Endothelial cell of umbilical vein (primary cell): ENCODE data around the gene TET2. TPM values are rescaled to one million over a fixed set of nuclear protein-coding genes. Genes with fewer than 3 reads are reported as not detected.

Experiments used
- BruUV-seq: library from RNA; stranded (reverse); fragments of 400-500 nt; replicated peaks from 2 replicates; lab custom pipeline; 2021; lab: Mats Ljungman, UMichigan
- CTCF ChIA-PET: fragments of 300-600, 350-600 bp; sonication (Branson Sonifier 250); formaldehyde crosslinking; loops from one replicate; lab custom pipeline; 2021; ENCODE audit warnings: antibody characterized with exemption, inconsistent platforms; lab: Charles Lee
- POLR2A ChIA-PET: fragments of 300-600, 350-600 bp; sonication (Branson Sonifier 250); formaldehyde crosslinking; loops from one replicate; lab custom pipeline; 2021; ENCODE audit warnings: antibody characterized with exemption, inconsistent platforms; lab: Charles Lee
- DNase-seq: peaks from one replicate; pipeline ENCODE4 v3.0.0-alpha.2; 2011; ENCODE audit warnings: low read depth, low spot score
- FAIRE-seq: peaks from 2 replicates; lab custom pipeline; 2011; peaks lifted over from hg19 to GRCh38; lab: Jason Lieb, UNC
- H2AFZ ChIP-seq: 2 replicates; pipeline ENCODE4 v1.6.0; 2012; ENCODE audit warnings: low read depth, low read length, control low read depth, inconsistent platforms
- H3K27ac ChIP-seq: 2 replicates; pipeline ENCODE4 v1.5.1; 2011; ENCODE audit warnings: low read depth, mild to moderate bottlenecking, control low read depth, low read length, moderate library complexity; ENCODE audit not compliant: insufficient read depth
- H3K27me3 ChIP-seq, 2 experiments: 2 replicates each; pipeline versions ENCODE4 v1.6.0 to v1.6.1; 2011; ENCODE audit warnings: low read length in 2 of 2, mixed read lengths in 1 of 2; ENCODE audit not compliant: control insufficient read depth in 2 of 2, insufficient read depth in 2 of 2
- H3K36me3 ChIP-seq, 2 experiments: 2 replicates in 1 of 2; 3 replicates in 1 of 2; pipeline ENCODE4 v1.5.1; 2011; ENCODE audit warnings: low read length in 2 of 2, mild to moderate bottlenecking in 1 of 2, moderate library complexity in 1 of 2; ENCODE audit not compliant: control insufficient read depth in 2 of 2, insufficient read depth in 2 of 2; ENCODE audit errors: extremely low read depth in 1 of 2
- H3K4me1 ChIP-seq: 3 replicates; pipeline ENCODE4 v1.5.1; 2011; ENCODE audit warnings: mild to moderate bottlenecking, low read length; ENCODE audit not compliant: control insufficient read depth, insufficient read depth; ENCODE audit errors: extremely low read depth
- H3K4me2 ChIP-seq: 2 replicates; pipeline ENCODE4 v1.6.1; 2011; ENCODE audit warnings: low read length, control low read depth, mixed read lengths; ENCODE audit not compliant: insufficient read depth
- H3K4me3 ChIP-seq, 3 experiments: fragments of 200-600 bp in 1 of 3; sonication (generic), shearing (Covaris generic) in 1 of 3; replicated peaks in 1 of 3; 2 replicates each; pipeline ENCODE4 v1.5.1; 2011 to 2016; ENCODE audit warnings: control low read depth in 3 of 3, low read length in 3 of 3, mild to moderate bottlenecking in 2 of 3, inconsistent platforms in 1 of 3, low read depth in 1 of 3, moderate library complexity in 1 of 3; ENCODE audit not compliant: insufficient read depth in 1 of 3
- H3K79me2 ChIP-seq: 2 replicates; pipeline ENCODE4 v1.6.0; 2012; ENCODE audit warnings: low read length, inconsistent platforms; ENCODE audit not compliant: control insufficient read depth, insufficient read depth
- H3K9ac ChIP-seq: replicated peaks from 2 replicates; pipeline ENCODE3; 2011; ENCODE audit warnings: low read length, control low read depth; ENCODE audit not compliant: insufficient read depth; ENCODE audit errors: extremely low read depth
- H3K9me1 ChIP-seq: replicated peaks from 3 replicates; pipeline ENCODE4 v1.6.0; 2011; ENCODE audit warnings: mild to moderate bottlenecking, low read length; ENCODE audit not compliant: control insufficient read depth, insufficient read depth; ENCODE audit errors: extremely low read depth
- H3K9me3 ChIP-seq: replicated peaks from 2 replicates; pipeline ENCODE4 v1.5.1; 2012; ENCODE audit warnings: low read length, inconsistent platforms; ENCODE audit not compliant: control insufficient read depth, insufficient read depth
- H4K20me1 ChIP-seq: replicated peaks from 2 replicates; pipeline ENCODE3; 2011; ENCODE audit warnings: mild to moderate bottlenecking, low read length; ENCODE audit not compliant: control insufficient read depth, insufficient read depth; ENCODE audit errors: extremely low read depth
- EZH2 ChIP-seq: IDR thresholded peaks from 2 replicates; pipeline ENCODE4 v1.6.1; 2012; ENCODE audit warnings: borderline replicate concordance, low read depth, mild to moderate bottlenecking, moderate library complexity, low read length, inconsistent platforms; ENCODE audit not compliant: severe bottlenecking
- MYC ChIP-seq: IDR thresholded peaks from one replicate; pipeline ENCODE4 v1.6.1; 2011; ENCODE audit warnings: mild to moderate bottlenecking, low read depth, low read length
- POLR2A ChIP-seq: IDR thresholded peaks from 2 replicates; pipeline ENCODE4 v1.6.1; 2012; ENCODE audit warnings: low read depth, mild to moderate bottlenecking, control low read depth, low read length
- dilution Hi-C: fragments of 300-500 bp; cut with MboI; formaldehyde crosslinking; loops from one replicate; pipeline ENCODE4 v1.15.0; 2019; ENCODE audit warnings: low sequenced_read_pairs; ENCODE audit not compliant: extremely low pct_ligation_motif_present
- intact Hi-C: fragments of 100-400 bp; cut with micrococcal nuclease; formaldehyde crosslinking; loops from one replicate; pipeline ENCODE4 v1.10.0; 2022
- polyA plus RNA-seq, 4 experiments: library from polyadenylated mRNA; depleted of rRNA in 3 of 4; stranded (reverse) in 3 of 4; unstranded in 1 of 4; fragments of >200 nt; gene quantifications; 2 replicates each; pipeline versions ENCODE4 v1.2.1 to v1.2.3, GENCODE V29; 2011 to 2012; ENCODE audit warnings: missing spikeins in 1 of 4
- total RNA-seq: library from RNA; stranded (reverse); gene quantifications from 2 replicates; pipeline ENCODE4 v1.2.3, GENCODE V29; 2021
- TF ChIP-seq, protein P1 (sequence below): IDR thresholded peaks from 2 replicates; pipeline ENCODE4 v1.6.1; 2011; ENCODE audit not compliant: insufficient read depth, insufficient read length

TET2 gene
- total and polyA plus RNA-seq, 2 donors (not counting 3 experiments of a cell fraction or from before 2014, with no cell fraction given), result 4.8 to 17.5 TPM

DNA sequence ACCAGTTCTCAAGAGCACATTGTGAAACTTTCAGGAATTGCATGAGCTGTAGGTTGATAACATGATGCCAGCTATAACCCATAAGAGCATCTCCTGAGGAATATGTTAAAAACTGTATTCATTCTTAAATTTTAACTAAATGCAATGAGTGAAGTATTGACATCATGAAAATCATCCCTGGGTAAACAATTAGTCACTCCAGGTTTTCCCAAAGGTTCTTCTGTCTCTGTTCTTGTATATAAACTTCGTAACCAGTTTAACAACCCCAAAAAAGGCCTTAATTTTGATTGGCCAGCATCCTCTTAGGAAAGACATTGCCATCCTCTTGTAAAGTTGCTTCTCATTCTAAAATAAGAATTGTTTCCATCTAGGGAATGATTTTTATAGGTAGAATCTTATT, 80.4 kb downstream of the TET2 start:
- H4K20me1 ChIP-seq, result peaks cover 2% of the 10 kb centered on the region
- TF ChIP-seq, protein P1, sequence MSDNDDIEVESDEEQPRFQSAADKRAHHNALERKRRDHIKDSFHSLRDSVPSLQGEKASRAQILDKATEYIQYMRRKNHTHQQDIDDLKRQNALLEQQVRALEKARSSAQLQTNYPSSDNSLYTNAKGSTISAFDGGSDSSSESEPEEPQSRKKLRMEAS, result no peak
- TF ChIP-seq POLR2A, result no peak
- POLR2A ChIA-PET, result no interaction called here
- no peaks in the 10 kb centered on the region for H3K4me1 ChIP-seq
- CTCF ChIA-PET, result no interaction called here
- no peaks in the 10 kb centered on the region for H3K27me3 ChIP-seq
- FAIRE-seq (no peak), DNase-seq (no peak)
- H3K9ac ChIP-seq, result no peak overlapping the region
- intact Hi-C loops (no loop called here), dilution Hi-C loops (no loop called here)
- H3K9me3 ChIP-seq, result no peaks in the 10 kb centered on the region
- H3K27ac ChIP-seq, result no peak overlapping the region
- no peak overlapping the region for H3K4me2 ChIP-seq
- H2AFZ ChIP-seq, result no peak overlapping the region
- H3K9me1 ChIP-seq, result no peaks in the 10 kb centered on the region
- no TSS peak for BruUV-seq
- no peak overlapping the region for H3K4me3 ChIP-seq
- peaks cover 9% of the 10 kb centered on the region for H3K79me2 ChIP-seq
- H3K36me3 ChIP-seq, result no peaks in the 10 kb centered on the region

DNA sequence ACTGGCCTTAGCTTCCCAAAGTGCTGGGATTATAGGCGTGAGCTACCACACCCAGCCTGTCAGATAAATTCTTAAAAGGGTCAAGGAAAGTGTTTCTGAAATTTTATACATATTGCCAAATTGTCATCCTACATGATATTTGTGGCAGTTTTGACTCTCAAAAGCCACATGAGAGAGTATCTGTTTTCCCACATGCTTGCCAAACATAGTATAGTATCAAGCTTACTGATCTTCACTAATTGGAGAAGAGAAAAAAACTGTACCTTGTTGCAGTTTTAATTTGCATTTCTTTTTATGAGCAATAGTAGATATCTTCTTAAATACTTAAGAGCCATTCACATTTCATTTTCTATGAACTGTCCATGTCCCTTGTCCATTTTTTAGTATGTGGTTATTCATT, 83.6 kb downstream of the TET2 start:
- Histone ChIP-seq H3K9me3 (no peaks in the 10 kb centered on the region), H4K20me1 (peaks cover 7% of the 10 kb centered on the region), H3K9me1 (no peaks in the 10 kb centered on the region), H3K4me3 (no peak overlapping the region), H3K79me2 (peaks cover 4% of the 10 kb centered on the region), H3K27me3 (no peaks in the 10 kb centered on the region), H3K4me1 (no peaks in the 10 kb centered on the region), H3K36me3 (peaks cover 2 to 4% of the 10 kb centered on the region in 2 experiments), H3K27ac (no peak overlapping the region), H2AFZ (no peak overlapping the region), H3K4me2 (no peak overlapping the region), H3K9ac (no peak overlapping the region)
- ChIA-PET POLR2A (no interaction called here), CTCF (interaction anchor here (0.9 to 1.2 kb wide), 2 partner anchors 13 to 36 kb away, joined by 3 read pairs; no protein-coding TSS in a partner anchor)
- no peak for FAIRE-seq
- no peak for DNase-seq
- intact Hi-C loops, result no loop called here
- TF ChIP-seq EZH2, result no peak
- TF ChIP-seq POLR2A, result no peak
- TF ChIP-seq MYC, result no peak
- TF ChIP-seq, protein P1, result no peak
- dilution Hi-C loops, result no loop called here
- no TSS peak for BruUV-seq
